WTC11 (cell line): ENCODE data around the gene KEL. TPM values are rescaled to one million over a fixed set of nuclear protein-coding genes. Genes with fewer than 3 reads are reported as not detected.

Source experiments
- ATAC-seq: fragments of 200-7000 bp; cut with Tn5 transposase; 2 replicates; pipeline ENCODE4 v1.10.0; 2021; ENCODE audit warnings: mild to moderate bottlenecking, moderate library complexity
- CTCF ChIA-PET: fragments of 300-600 bp; sonication (Branson Sonifier 250); formaldehyde crosslinking; loops from one replicate; lab custom pipeline; 2021; ENCODE audit warnings: antibody characterized with exemption; lab: Charles Lee
- POLR2A ChIA-PET: fragments of 350-600 bp; sonication (Branson Sonifier 250); formaldehyde crosslinking; loops from one replicate; lab custom pipeline; 2021; ENCODE audit warnings: antibody characterized with exemption; lab: Charles Lee
- DNase-seq: peaks from one replicate; pipeline ENCODE4 v3.0.0; 2021; ENCODE audit warnings: low spot score
- H3K27ac Mint-ChIP-seq: 2 replicates; pipeline ENCODE4 v1.8.0; 2021; ENCODE audit warnings: mixed read lengths
- H3K27me3 Mint-ChIP-seq: 2 replicates; pipeline ENCODE4 v1.8.0; 2021; ENCODE audit warnings: low read depth, mild to moderate bottlenecking, moderate library complexity, mixed read lengths
- H3K36me3 Mint-ChIP-seq: 2 replicates; pipeline ENCODE4 v1.8.0; 2021; ENCODE audit warnings: mixed read lengths
- H3K4me1 Mint-ChIP-seq: 2 replicates; pipeline ENCODE4 v1.8.0; 2022; ENCODE audit warnings: mixed read lengths
- H3K4me3 Mint-ChIP-seq: 2 replicates; pipeline ENCODE4 v1.8.0; 2021; ENCODE audit warnings: mild to moderate bottlenecking, moderate library complexity, mixed read lengths
- H3K9me3 Mint-ChIP-seq: 2 replicates; pipeline ENCODE4 v1.8.0; 2021; ENCODE audit warnings: mixed read lengths
- CREB1 ChIP-seq: sonication (generic); formaldehyde crosslinking; IDR thresholded peaks from 2 replicates; pipeline ENCODE4 v1.8.0; 2023; ENCODE audit warnings: mild to moderate bottlenecking, missing genetic modification reagents
- ETV6 ChIP-seq: sonication (generic); formaldehyde crosslinking; IDR thresholded peaks from 2 replicates; pipeline ENCODE4 v1.8.1; 2022; ENCODE audit warnings: mild to moderate bottlenecking, missing genetic modification reagents
- FOXP1 ChIP-seq: sonication (generic); formaldehyde crosslinking; IDR thresholded peaks from 2 replicates; pipeline ENCODE4 v1.8.0; 2022; ENCODE audit warnings: missing genetic modification reagents, mild to moderate bottlenecking, moderate library complexity, borderline replicate concordance
- IRF2 ChIP-seq: sonication (generic); formaldehyde crosslinking; IDR thresholded peaks from 2 replicates; pipeline ENCODE4 v1.8.0; 2022; ENCODE audit warnings: low read depth, missing genetic modification reagents, borderline replicate concordance
- JAZF1 ChIP-seq: fragments of 250-450 bp; sonication (Bioruptor Pico); IDR thresholded peaks from 2 replicates; pipeline ENCODE4 v1.9.0; 2021; ENCODE audit warnings: moderate library complexity, mild to moderate bottlenecking, inconsistent platforms
- KAT7 ChIP-seq: sonication (generic); formaldehyde crosslinking; IDR thresholded peaks from 2 replicates; pipeline ENCODE4 v1.8.1; 2023; ENCODE audit warnings: missing genetic modification reagents, mild to moderate bottlenecking, borderline replicate concordance
- NFYB ChIP-seq: sonication (generic); formaldehyde crosslinking; conservative IDR thresholded peaks from 2 replicates; pipeline ENCODE4 v1.8.0; 2022; ENCODE audit warnings: low read depth, missing genetic modification reagents
- OVOL2 ChIP-seq: fragments of 250-450 bp; sonication (Bioruptor Pico); IDR thresholded peaks from 2 replicates; pipeline ENCODE4 v1.9.0; 2021; ENCODE audit warnings: mild to moderate bottlenecking, borderline replicate concordance
- SOX15 ChIP-seq: fragments of 250-450 bp; sonication (Bioruptor Pico); IDR thresholded peaks from 2 replicates; pipeline ENCODE4 v1.9.0; 2021; ENCODE audit warnings: mild to moderate bottlenecking
- ZNF121 ChIP-seq: sonication (generic); formaldehyde crosslinking; IDR thresholded peaks from 2 replicates; pipeline ENCODE4 v1.8.0; 2023; ENCODE audit warnings: missing genetic modification reagents
- ZNF219 ChIP-seq: sonication (generic); formaldehyde crosslinking; IDR thresholded peaks from 2 replicates; pipeline ENCODE4 v1.8.0; 2023; ENCODE audit warnings: missing genetic modification reagents, mild to moderate bottlenecking, borderline replicate concordance
- ZNF232 ChIP-seq: sonication (generic); formaldehyde crosslinking; IDR thresholded peaks from 2 replicates; pipeline ENCODE4 v1.8.0; 2022; ENCODE audit warnings: mild to moderate bottlenecking, missing genetic modification reagents
- ZNF317 ChIP-seq: sonication (generic); formaldehyde crosslinking; IDR thresholded peaks from 2 replicates; pipeline ENCODE4 v1.8.1; 2023; ENCODE audit warnings: low read depth, mild to moderate bottlenecking, moderate library complexity, missing genetic modification reagents, borderline replicate concordance
- ZNF423 ChIP-seq: fragments of 250-450 bp; sonication (Bioruptor Pico); IDR thresholded peaks from 2 replicates; pipeline ENCODE4 v2.1.2; 2022; ENCODE audit warnings: mild to moderate bottlenecking, moderate library complexity
- total RNA-seq: library from RNA; stranded (reverse); gene quantifications from 3 replicates; pipeline ENCODE4 v1.2.3, GENCODE V29; 2021
- TF ChIP-seq, protein P1 (sequence below): sonication (generic); formaldehyde crosslinking; IDR thresholded peaks from 2 replicates; pipeline ENCODE4 v1.8.0; 2022; ENCODE audit warnings: mild to moderate bottlenecking, missing genetic modification reagents
- TF ChIP-seq, protein P2 (sequence below): fragments of 250-450 bp; sonication (Bioruptor Pico); IDR thresholded peaks from 2 replicates; pipeline ENCODE4 v1.9.0; 2021; ENCODE audit warnings: moderate library complexity, mild to moderate bottlenecking, inconsistent platforms, borderline replicate concordance
- TF ChIP-seq, protein P3 (sequence below): sonication (generic); formaldehyde crosslinking; IDR thresholded peaks from 2 replicates; pipeline ENCODE4 v1.8.1; 2023; ENCODE audit warnings: mild to moderate bottlenecking, missing genetic modification reagents, borderline replicate concordance
- TF ChIP-seq, protein P4 (sequence below): fragments of 250-450 bp; sonication (Bioruptor Pico); IDR thresholded peaks from 2 replicates; pipeline ENCODE4 v1.9.0; 2021; ENCODE audit warnings: mild to moderate bottlenecking, borderline replicate concordance
- TF ChIP-seq, protein P5 (sequence below): sonication (generic); formaldehyde crosslinking; IDR thresholded peaks from 2 replicates; pipeline ENCODE4 v1.8.0; 2023; ENCODE audit warnings: missing genetic modification reagents
- TF ChIP-seq, protein P6 (sequence below): fragments of 250-450 bp; sonication (Bioruptor Pico); IDR thresholded peaks from 2 replicates; pipeline ENCODE4 v1.8.0; 2021; ENCODE audit warnings: mild to moderate bottlenecking
- TF ChIP-seq, protein P7 (sequence below): sonication (generic); formaldehyde crosslinking; IDR thresholded peaks from 2 replicates; pipeline ENCODE4 v1.8.1; 2023; ENCODE audit warnings: mild to moderate bottlenecking, missing genetic modification reagents, moderate library complexity
- TF ChIP-seq, protein P8 (sequence below): sonication (generic); formaldehyde crosslinking; IDR thresholded peaks from 2 replicates; pipeline ENCODE4 v1.8.1; 2022; ENCODE audit warnings: mild to moderate bottlenecking, moderate library complexity, missing genetic modification reagents

The KEL gene
- total RNA-seq, 1 experiment from 2014 or later = 0.87 TPM

DNA sequence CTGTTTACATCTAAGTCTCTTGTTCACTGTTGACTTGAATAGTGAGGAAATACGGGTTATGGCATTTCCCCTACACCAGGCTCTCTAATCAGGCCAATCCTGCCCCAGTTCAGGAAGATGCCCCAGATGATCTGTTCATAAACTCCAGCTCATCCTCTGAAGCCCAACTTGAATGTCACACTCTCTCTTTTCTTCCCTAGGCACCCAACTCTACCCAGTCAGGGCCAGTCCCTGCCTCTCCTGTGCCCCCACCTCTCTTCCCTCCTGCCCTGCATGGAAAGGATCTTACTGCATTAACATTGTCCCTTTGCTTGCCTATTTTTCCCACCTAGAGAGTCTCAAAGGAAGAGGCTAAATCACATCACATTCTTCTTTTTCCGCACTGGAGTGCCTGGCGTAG lies 66.0 kb downstream of the KEL start:
- CTCF ChIA-PET = no interaction called here
- TF ChIP-seq, protein P1, sequence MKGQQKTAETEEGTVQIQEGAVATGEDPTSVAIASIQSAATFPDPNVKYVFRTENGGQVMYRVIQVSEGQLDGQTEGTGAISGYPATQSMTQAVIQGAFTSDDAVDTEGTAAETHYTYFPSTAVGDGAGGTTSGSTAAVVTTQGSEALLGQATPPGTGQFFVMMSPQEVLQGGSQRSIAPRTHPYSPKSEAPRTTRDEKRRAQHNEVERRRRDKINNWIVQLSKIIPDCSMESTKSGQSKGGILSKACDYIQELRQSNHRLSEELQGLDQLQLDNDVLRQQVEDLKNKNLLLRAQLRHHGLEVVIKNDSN (CRISPR knock-in tag) = no peak
- TF ChIP-seq ZNF317 (CRISPR knock-in tag) = no peak
- TF ChIP-seq, protein P2, sequence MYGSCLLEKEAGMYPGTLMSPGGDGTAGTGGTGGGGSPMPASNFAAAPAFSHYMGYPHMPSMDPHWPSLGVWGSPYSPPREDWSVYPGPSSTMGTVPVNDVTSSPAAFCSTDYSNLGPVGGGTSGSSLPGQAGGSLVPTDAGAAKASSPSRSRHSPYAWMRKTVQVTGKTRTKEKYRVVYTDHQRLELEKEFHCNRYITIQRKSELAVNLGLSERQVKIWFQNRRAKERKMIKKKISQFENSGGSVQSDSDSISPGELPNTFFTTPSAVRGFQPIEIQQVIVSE (CRISPR knock-in tag) = no peak
- TF ChIP-seq KAT7 (CRISPR knock-in tag) = no peak
- no peak for TF ChIP-seq ZNF121 (CRISPR knock-in tag)
- TF ChIP-seq, protein P3, sequence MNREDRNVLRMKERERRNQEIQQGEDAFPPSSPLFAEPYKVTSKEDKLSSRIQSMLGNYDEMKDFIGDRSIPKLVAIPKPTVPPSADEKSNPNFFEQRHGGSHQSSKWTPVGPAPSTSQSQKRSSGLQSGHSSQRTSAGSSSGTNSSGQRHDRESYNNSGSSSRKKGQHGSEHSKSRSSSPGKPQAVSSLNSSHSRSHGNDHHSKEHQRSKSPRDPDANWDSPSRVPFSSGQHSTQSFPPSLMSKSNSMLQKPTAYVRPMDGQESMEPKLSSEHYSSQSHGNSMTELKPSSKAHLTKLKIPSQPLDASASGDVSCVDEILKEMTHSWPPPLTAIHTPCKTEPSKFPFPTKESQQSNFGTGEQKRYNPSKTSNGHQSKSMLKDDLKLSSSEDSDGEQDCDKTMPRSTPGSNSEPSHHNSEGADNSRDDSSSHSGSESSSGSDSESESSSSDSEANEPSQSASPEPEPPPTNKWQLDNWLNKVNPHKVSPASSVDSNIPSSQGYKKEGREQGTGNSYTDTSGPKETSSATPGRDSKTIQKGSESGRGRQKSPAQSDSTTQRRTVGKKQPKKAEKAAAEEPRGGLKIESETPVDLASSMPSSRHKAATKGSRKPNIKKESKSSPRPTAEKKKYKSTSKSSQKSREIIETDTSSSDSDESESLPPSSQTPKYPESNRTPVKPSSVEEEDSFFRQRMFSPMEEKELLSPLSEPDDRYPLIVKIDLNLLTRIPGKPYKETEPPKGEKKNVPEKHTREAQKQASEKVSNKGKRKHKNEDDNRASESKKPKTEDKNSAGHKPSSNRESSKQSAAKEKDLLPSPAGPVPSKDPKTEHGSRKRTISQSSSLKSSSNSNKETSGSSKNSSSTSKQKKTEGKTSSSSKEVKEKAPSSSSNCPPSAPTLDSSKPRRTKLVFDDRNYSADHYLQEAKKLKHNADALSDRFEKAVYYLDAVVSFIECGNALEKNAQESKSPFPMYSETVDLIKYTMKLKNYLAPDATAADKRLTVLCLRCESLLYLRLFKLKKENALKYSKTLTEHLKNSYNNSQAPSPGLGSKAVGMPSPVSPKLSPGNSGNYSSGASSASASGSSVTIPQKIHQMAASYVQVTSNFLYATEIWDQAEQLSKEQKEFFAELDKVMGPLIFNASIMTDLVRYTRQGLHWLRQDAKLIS (CRISPR knock-in tag) = no peak
- no peak for TF ChIP-seq ZNF219
- TF ChIP-seq, protein P4, sequence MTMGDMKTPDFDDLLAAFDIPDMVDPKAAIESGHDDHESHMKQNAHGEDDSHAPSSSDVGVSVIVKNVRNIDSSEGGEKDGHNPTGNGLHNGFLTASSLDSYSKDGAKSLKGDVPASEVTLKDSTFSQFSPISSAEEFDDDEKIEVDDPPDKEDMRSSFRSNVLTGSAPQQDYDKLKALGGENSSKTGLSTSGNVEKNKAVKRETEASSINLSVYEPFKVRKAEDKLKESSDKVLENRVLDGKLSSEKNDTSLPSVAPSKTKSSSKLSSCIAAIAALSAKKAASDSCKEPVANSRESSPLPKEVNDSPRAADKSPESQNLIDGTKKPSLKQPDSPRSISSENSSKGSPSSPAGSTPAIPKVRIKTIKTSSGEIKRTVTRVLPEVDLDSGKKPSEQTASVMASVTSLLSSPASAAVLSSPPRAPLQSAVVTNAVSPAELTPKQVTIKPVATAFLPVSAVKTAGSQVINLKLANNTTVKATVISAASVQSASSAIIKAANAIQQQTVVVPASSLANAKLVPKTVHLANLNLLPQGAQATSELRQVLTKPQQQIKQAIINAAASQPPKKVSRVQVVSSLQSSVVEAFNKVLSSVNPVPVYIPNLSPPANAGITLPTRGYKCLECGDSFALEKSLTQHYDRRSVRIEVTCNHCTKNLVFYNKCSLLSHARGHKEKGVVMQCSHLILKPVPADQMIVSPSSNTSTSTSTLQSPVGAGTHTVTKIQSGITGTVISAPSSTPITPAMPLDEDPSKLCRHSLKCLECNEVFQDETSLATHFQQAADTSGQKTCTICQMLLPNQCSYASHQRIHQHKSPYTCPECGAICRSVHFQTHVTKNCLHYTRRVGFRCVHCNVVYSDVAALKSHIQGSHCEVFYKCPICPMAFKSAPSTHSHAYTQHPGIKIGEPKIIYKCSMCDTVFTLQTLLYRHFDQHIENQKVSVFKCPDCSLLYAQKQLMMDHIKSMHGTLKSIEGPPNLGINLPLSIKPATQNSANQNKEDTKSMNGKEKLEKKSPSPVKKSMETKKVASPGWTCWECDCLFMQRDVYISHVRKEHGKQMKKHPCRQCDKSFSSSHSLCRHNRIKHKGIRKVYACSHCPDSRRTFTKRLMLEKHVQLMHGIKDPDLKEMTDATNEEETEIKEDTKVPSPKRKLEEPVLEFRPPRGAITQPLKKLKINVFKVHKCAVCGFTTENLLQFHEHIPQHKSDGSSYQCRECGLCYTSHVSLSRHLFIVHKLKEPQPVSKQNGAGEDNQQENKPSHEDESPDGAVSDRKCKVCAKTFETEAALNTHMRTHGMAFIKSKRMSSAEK = no peak
- TF ChIP-seq ETV6 (CRISPR knock-in tag) = no peak
- no peak for TF ChIP-seq SOX15 (CRISPR knock-in tag)
- TF ChIP-seq IRF2 = no peak
- no peak for TF ChIP-seq CREB1 (CRISPR knock-in tag)
- no peak for TF ChIP-seq ZNF232 (CRISPR knock-in tag)

DNA sequence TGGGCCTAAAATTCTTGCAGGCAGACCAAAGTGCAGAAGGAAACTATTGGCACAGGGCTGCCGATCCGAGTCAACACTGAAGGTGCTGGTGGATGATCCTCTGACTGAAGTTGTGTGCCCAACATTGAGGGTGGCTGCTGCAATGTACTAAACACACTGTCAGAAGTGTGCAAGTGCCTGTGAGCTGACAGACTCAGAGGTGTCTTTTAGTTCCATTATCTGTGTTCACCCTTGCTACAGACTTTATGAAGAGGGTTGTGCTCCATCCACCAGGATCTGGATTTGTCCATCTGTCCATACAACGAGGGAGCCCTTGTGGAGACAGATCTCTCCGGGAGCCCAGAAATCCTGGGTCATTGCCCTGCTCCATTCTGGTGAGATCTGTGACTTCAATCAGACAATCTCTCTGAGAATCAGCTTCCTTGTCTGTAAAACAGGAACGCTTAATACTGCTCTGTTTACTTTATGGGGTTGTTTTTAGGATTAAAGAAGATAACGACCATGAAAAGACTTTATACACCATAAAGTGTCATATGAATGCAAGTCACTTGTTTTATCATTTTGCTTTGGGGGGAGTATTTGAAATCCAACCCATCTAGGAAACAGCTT lies 67.1 kb downstream of the KEL start:
- POLR2A ChIA-PET = no interaction called here
- no peak for ATAC-seq
- no peak overlapping the region for H3K27ac Mint-ChIP-seq
- CTCF ChIA-PET = interaction anchor here (0.7 to 1.5 kb wide), 3 partner anchors 14 to 320 kb away, joined by 3 to 7 read pairs (median 6); no protein-coding TSS in a partner anchor
- peaks cover 8% of the 10 kb centered on the region for H3K4me1 Mint-ChIP-seq
- DNase-seq = no peak
- peaks cover 7% of the 10 kb centered on the region for H3K9me3 Mint-ChIP-seq
- H3K36me3 Mint-ChIP-seq = no peaks in the 10 kb centered on the region
- H3K4me3 Mint-ChIP-seq = no peak overlapping the region
- no peaks in the 10 kb centered on the region; the same call in 1 of the 2 replicates for H3K27me3 Mint-ChIP-seq
- TF ChIP-seq, protein P5, sequence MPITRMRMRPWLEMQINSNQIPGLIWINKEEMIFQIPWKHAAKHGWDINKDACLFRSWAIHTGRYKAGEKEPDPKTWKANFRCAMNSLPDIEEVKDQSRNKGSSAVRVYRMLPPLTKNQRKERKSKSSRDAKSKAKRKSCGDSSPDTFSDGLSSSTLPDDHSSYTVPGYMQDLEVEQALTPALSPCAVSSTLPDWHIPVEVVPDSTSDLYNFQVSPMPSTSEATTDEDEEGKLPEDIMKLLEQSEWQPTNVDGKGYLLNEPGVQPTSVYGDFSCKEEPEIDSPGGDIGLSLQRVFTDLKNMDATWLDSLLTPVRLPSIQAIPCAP (CRISPR knock-in tag) = no peak
- TF ChIP-seq ZNF423 = no peak
- TF ChIP-seq, protein P6, sequence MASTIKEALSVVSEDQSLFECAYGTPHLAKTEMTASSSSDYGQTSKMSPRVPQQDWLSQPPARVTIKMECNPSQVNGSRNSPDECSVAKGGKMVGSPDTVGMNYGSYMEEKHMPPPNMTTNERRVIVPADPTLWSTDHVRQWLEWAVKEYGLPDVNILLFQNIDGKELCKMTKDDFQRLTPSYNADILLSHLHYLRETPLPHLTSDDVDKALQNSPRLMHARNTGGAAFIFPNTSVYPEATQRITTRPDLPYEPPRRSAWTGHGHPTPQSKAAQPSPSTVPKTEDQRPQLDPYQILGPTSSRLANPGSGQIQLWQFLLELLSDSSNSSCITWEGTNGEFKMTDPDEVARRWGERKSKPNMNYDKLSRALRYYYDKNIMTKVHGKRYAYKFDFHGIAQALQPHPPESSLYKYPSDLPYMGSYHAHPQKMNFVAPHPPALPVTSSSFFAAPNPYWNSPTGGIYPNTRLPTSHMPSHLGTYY (CRISPR knock-in tag) = no peak
- TF ChIP-seq JAZF1 (CRISPR knock-in tag) = no peak
- TF ChIP-seq, protein P7, sequence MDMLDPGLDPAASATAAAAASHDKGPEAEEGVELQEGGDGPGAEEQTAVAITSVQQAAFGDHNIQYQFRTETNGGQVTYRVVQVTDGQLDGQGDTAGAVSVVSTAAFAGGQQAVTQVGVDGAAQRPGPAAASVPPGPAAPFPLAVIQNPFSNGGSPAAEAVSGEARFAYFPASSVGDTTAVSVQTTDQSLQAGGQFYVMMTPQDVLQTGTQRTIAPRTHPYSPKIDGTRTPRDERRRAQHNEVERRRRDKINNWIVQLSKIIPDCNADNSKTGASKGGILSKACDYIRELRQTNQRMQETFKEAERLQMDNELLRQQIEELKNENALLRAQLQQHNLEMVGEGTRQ = no peak
- TF ChIP-seq FOXP1 (CRISPR knock-in tag) = no peak
- TF ChIP-seq NFYB (CRISPR knock-in tag) = no peak
- TF ChIP-seq, protein P8, sequence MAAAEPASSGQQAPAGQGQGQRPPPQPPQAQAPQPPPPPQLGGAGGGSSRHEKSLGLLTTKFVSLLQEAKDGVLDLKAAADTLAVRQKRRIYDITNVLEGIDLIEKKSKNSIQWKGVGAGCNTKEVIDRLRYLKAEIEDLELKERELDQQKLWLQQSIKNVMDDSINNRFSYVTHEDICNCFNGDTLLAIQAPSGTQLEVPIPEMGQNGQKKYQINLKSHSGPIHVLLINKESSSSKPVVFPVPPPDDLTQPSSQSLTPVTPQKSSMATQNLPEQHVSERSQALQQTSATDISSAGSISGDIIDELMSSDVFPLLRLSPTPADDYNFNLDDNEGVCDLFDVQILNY (CRISPR knock-in tag) = no peak
- no peak for TF ChIP-seq OVOL2

More for the DNA sequence above, 66.0 kb downstream of the KEL start:
- H3K36me3 Mint-ChIP-seq = no peaks in the 10 kb centered on the region
- H3K4me1 Mint-ChIP-seq = peaks cover 8% of the 10 kb centered on the region
- no peak overlapping the region for H3K27ac Mint-ChIP-seq
- peaks cover under 1% of the 10 kb centered on the region for H3K9me3 Mint-ChIP-seq
- ATAC-seq = no peak
- H3K27me3 Mint-ChIP-seq = peaks cover under 1% of the 10 kb centered on the region; the same call in 1 of the 2 replicates
- H3K4me3 Mint-ChIP-seq = no peak overlapping the region
- no peak for DNase-seq
- POLR2A ChIA-PET = no interaction called here
